Vagina (tissue), 2 donors: Measurements from ENCODE around the gene SLC40A1.

ENCODE experiments used
- CTCF ChIP-seq, 3 experiments: fragments of 450-650 bp in 2 of 3; fragments of 200-600 bp in 1 of 3; sonication (generic) in 1 of 3; IDR thresholded peaks; one replicate each; pipeline ENCODE4 v1.5.1; 2017 to 2019; ENCODE audit warnings: antibody characterized with exemption in 3 of 3, mild to moderate bottlenecking in 2 of 3, moderate library complexity in 2 of 3
- POLR2A ChIP-seq, 2 donors: fragments of 450-650 bp; IDR thresholded peaks; one replicate each; pipeline ENCODE4 v1.6.1; 2017; ENCODE audit warnings: antibody characterized with exemption in 2 of 2, mild to moderate bottlenecking in 2 of 2, moderate library complexity in 2 of 2

GRCh38 chr2:189511960-189512319 is 68.6 kb downstream of the SLC40A1 start:
- no peak for TF ChIP-seq CTCF (IDR thresholded peaks at IDR 0.05)
- no peak for TF ChIP-seq POLR2A (IDR thresholded peaks at IDR 0.05)
